HG03378 (cell line): ENCODE results near the gene RNPEPL1.
"Not testable (repeated sequence)": the region's sequence is repeated elsewhere in the genome, so short reads cannot be mapped to it uniquely, and the experiment has no call there.

Experiments used
- ATAC-seq: cut with Tn5 transposase; IDR thresholded peaks from one replicate; pipeline ENCODE4 v1.9.1; 2021; ENCODE audit warnings: mild to moderate bottlenecking, moderate library complexity; ENCODE audit not compliant: unreplicated experiment

RNPEPL1 gene

DNA sequence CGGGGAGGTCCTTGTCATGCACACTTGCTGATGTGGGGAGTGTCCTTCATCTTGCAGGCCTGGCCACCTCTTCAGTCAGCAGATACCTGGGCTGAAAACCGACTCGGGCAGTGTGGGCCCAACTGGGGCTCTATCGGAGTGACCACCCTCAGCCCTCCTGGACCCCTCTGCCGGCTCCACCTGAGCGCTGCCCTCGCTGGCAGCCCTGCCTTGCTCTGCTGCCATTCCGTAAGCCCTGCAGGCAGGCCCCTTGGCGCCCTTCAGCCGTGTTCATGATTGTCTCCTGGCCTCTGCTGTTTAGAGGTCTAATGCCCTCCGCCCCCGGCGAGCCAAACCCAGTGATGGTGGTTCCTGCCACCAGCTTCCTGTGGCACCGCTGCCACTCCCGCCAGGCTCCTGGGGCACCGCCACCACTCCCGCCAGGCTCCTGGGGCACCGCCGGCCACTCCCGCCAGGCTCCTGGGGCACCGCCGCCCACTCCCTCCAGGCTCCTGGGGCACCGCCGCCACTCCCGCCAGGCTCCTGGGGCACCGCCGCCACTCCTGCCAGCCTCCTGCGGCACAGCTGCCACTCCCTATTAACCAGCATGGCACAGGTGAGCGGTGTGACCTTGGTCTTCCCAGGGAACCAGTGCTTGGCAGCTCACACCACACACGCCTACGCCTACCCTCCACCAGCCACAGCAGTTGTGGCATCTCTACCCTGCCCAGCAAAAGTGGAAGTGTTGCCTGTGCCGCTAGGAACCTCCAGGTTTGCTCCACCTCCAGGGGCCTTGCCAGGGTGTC lies 34.2 kb downstream of the RNPEPL1 start:
- no peak for ATAC-seq

DNA sequence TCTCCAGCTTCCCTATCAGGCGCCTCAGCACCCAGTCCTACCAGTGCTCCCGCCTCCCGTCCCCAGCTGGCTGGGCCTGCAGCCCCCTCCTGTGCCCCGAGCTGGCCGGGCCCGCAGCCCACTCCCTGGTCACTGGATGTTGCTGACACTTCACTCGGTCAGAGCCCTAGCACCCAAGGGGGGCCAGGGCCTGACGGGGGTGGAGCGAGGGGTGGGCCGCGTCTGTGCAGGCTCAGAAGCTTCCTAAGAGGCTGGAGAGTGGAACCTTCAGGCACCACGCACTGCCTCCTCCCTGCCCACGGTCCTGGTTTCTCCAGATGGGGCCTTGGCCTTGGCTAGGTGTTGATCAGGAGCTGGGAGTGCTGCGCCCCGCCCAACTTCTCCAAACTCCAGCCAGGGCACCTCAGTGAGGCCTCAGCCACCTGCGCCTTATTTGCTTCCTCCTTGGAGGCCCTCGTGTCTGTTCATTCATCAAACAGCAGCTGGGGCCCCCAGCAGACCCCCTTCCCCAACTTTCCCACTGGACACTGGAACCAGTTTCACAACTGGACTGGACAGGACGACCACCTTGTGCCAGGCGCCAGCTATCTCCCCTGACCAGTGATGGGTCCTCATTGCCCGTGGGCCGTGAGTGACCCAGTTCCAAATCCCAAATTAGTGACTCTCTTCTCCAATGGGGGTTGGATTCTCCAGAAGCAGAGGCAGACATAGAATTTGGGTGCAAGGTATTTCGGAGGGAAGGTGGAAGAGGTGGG lies 35.0 kb downstream of the RNPEPL1 start:
- ATAC-seq, result no peak

DNA sequence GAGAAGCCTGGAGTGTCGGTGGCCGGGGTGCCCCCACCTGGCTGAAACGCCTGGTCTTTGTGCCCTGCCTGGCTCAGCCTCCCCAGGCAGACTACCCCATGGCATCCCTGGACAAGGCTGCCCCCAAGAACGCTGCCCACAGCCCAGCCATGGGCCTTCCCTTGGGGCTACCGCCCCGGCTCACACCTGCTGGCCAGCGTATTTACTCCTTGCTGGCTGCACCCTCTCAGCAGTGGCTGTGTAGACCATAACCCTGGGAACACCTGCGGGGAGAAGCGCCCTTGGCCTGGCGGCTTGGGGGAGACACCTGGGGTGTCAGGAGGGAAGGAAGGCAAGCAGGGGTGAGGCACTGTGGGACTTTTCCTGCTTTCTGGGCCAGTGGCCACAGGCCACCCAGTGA lies 35.6 kb downstream of the RNPEPL1 start:
- no peak for ATAC-seq

DNA sequence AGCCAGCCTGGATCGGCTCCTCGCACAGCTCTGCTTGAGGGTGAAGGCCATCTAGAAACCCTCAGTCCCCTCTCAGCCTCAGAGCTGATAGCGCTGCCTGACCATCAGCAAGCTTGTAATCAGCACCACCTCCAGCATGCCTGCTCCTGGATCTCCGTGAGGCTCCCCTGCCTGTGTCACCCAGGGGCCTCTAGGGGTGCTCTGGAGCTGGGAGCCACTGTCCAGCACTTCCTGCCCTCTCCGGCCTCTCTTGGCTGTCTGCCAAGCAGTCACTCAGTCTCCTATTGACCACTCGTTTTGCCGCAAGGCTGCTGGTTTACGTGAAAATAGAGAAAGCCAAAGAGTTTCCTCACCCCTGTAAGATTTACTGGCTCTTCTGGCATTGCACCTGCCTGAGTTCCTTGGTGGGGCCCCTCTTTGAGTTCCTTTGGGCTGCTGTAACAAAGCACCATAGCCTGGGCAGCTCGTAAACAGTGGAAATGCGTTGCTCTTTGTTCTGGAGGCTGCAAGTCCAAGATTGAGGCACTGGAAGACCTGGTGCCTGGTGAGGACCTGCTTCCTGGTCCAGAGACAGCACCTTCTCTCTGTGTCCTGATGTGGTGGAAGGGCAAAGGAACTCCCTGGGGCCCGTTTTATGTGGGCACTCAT lies 36.1 kb downstream of the RNPEPL1 start:
- no peak for ATAC-seq

DNA sequence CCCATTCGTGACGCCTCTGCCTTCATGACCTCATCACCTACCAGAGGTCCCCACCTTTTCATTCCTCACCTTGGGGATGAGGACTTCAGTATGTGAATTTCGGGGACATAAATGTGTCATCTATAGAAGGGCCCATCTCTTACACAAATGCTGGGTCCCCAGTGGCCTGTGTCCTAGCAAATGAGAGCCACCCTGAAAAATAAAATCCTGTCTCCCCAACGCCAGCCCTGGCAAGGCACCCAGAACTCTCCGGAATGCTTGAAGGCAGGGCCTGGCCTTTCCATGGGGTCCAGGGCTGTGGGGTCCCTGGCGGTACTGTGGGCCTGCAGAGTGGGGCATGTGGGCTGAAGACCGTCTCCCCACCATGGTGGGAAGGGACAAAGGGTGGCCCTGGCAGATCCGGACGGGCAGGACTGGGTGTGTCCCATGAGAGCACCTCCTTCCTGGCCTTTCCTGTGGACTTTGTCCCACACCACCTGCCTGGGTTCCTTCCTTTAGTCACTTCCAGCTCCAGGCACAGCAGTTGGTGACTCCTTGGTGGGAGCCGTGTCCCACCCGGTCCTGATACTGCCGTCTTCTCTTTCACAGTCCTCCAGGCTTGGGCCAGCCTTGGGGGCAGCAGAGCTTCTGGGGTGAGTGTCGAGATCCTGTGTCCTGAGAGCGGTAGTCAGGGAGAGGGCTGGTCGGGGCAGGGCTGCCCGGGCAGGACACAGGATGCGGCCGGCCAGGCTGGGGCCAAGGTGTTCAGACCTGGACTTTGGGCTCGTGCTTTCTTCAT lies 36.8 kb downstream of the RNPEPL1 start:
- no peak for ATAC-seq

DNA sequence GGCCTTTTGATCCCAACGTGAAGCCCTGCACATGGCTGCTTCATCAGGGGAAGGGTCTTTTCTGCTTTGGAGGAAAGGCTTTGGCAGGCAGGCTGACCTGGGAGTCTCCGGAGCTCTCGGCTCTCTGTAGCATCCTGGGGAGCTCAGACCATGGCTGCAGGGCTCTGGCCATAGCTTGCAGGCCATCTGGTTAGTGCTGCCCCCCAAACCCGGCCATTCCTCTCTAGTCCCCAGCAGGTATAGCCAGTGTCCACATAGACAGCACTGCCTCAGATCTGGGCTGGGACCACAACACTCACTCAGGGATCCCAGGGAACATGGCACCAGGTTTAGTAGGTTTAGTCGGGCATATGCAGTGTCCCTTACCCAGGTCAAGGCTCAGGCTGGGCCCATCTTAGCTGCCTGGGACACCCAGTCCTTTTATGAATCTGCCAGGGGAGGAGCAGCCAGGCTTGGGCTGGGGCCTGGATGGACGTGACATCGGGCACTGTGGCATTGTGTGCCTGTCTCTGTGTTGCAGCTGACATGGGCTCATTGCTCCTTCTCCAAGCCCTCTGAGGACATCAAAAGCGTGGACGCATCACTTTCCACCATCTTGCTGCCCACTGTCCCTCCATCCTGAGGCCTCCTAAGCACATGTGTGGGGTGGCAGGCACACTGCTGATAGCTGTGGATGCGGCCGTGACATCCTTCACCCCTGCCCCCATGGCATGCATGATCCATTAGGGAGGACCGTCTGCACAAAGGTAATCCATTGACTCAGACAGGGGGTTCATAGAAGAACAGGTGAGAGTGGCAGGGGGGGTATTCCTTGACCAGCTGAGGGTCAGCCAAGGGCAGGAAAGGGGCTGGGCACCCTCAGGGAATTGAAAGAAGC lies 37.8 kb downstream of the RNPEPL1 start:
- no peak for ATAC-seq

DNA sequence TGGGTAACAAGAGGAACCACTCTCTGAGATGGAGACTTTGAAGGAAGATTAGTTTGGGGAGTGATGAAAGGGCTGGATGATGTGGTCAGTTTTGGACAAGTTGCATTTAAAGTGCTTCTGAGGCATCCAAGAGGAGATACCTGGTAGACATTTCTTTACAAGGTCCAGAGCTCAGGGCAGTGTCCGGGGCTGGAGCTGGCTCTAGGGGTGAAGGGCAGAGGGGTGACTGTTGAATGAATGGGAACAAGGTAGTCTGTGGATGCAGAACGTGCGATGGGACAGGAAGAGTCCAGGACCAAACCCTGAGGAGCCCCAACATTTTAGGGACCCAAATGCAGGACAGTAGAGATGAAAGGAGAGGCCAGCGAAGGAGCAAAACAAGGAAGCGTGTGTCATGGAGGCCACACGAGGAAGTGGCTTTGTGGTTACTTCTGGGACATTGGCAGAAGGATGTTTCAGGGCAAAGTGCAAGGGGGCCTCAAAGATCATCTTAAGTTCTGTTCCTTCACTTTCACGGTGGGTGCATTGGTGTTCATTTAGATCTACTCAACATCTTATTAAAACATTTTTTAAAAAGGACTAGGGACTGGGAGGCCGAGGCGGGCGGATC lies 43.4 kb downstream of the RNPEPL1 start:
- ATAC-seq, result no peak

DNA sequence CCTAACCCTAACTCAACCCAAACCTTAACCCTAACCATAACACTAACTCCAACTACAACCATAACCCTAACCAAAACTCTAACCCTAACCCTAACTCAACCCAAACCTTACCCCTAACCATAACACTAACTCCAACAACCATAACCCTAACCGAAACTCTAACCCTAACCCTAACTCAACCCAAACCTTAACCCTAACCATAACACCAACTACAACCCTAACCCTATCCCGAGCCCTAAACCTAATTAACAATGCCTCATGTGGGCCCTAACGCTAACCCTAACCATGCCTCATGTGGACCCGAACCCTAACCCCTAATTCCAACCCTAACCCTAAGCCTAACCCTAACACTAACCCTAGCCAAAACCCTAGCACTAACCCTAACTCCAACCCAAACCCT lies 45.5 kb downstream of the RNPEPL1 start:
- ATAC-seq, result no peak

DNA sequence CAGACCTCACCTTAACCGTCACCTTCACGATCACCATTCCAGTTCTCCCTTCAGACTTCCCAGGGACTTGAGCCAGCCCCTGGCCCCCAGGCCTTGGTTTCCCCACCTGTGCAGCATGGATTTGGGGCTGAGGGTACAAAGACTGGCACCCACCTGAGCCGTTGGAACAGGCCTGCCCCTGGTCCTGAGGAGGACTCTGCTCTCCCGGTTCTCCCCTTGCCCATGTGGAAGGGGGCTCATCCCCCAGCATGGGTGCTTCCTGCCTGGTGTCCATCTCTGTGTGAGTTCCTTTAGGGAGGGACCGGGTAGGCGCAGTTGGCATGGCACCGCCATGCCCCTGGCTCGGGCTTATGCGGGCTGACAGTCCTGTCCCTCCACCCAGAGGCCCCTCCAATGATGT lies 46.1 kb downstream of the RNPEPL1 start:
- no peak for ATAC-seq

DNA sequence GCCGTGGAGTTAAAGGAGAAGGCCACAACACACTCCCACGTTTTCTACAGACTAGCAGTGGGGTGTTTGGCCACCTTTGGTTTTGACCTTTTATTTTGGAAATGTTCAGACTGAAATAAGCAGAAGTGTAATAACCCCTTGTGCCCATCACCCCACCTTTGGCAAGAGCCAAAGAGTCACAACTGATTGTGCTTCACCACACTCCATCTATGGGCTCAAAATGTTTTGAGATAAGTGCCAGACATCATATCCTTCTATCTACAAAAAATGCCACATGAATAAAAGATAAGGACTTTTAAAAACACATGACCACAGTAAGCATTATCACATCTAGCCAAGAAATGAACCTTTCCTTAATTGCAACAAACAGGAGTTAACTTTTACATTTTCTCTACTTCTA lies 47.1 kb downstream of the RNPEPL1 start:
- ATAC-seq, result no peak

DNA sequence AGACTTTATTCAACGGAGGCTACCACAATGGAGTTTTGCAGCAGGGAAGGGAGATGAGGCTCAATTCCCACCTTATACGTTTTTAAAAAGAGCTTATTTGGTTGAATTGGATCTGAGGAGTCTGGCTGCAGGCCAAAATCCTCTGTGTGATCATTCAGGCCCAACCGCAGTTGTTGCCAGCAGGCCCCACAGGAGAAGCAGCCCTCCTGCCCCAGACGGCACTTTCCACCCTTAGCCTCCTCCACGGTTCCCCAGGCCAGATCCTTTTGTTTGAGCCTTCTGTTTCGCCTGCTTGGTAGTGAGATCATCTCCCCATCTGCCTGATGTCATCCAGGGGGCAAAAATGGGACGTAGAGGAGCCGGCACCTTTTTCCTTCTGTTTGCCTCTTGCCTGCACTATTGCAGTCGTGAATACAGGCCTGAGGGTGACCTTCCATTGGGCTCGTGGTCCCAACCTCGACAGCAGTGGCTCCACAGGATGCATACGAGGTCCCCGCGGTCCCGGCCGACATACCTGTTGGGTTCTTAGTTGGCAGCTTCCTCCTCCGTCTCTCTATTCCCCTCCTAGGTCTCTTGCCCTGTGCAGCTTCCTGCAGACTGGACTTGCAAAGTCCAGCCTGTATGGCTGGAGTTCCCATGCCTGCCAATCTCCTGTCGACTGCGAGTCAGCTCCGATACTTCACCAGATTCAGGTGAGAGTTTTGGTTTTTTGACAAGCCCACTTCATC lies 47.7 kb downstream of the RNPEPL1 start:
- ATAC-seq, result no peak

DNA sequence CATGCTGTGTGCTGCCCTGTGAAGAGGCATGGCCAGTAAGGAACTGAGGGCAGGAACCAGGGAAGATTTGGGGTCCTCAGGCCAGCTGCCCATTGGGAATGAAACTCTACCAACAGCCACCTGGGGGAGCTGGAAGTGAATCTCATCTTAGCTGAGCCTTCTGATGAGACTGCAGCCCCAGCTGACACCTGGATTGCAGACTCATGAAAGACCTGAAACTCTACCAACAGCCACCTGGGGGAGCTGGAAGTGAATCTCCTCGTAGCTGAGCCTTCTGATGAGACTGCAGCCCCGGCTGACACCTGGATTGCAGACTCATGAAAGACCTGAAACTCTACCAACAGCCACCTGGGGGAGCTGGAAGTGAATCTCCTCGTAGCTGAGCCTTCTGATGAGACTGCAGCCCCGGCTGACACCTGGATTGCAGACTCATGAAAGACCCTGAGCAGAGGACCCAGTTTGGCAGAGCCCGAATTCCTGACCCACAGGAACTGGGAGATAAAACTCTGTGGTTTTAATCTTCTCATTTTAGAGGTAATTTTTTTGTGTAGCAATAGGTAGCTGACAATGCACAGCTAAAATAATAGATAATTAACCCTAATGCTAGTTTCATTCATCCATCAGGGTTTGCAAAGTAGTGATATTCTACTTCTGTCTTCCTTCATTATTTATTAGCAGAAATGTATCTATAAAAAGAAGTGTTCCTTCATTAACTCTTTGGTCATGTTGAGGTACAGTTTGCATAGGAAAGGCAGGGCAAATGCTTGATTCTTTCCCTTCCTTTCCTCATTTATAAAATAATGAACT lies 48.8 kb downstream of the RNPEPL1 start:
- ATAC-seq, result not testable (repeated sequence)

DNA sequence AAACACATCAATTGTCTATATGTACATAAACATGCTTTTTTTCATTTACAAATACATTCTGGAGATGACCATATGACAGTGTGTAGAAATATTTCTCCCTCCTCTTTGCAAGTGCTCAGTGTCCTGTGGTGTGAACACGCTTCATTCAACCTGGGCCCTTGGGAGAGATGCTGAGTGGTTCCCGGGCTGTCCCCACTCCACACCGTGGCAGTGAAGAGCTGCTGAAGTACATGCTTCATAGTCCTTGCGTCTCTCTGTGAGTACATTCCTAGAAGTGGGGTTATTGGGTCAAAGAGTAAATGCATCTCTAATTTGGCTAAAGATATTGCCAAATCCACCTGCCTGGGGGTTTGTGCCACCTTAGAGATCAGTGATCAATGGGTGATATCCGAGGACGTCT lies 50.5 kb downstream of the RNPEPL1 start:
- no peak for ATAC-seq

DNA sequence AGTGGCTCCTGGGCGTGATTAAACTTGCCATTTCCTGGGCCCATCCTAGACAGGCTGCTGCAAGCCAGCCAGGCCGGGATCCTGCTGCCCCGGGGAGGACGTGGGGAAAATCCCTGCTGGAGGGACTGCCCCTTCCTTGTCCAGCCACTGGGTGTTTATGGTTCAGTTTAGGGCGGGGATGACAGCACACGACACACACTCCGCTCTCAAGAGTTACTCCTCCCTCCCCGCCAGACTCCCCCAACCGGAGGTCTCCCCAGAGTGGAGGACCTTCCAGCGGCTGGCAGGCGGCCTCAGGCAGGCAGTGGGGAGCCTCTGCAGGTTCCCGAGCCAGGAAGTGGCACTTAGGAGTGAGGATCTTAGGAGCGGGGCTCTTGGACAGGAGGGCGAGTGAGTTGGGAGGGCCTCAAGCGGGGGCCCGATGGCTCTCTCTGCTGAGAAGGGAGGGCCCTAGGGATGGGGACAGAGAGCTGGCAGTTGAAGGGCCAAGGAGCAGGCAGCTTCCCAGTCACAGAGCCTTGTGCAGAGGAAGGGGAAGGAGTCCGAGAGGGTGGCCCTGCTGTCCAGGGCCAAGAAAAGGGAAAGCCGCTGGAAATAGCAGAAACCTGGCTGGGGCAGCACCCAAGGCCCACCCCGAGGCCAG lies 51.3 kb downstream of the RNPEPL1 start:
- no peak for ATAC-seq

DNA sequence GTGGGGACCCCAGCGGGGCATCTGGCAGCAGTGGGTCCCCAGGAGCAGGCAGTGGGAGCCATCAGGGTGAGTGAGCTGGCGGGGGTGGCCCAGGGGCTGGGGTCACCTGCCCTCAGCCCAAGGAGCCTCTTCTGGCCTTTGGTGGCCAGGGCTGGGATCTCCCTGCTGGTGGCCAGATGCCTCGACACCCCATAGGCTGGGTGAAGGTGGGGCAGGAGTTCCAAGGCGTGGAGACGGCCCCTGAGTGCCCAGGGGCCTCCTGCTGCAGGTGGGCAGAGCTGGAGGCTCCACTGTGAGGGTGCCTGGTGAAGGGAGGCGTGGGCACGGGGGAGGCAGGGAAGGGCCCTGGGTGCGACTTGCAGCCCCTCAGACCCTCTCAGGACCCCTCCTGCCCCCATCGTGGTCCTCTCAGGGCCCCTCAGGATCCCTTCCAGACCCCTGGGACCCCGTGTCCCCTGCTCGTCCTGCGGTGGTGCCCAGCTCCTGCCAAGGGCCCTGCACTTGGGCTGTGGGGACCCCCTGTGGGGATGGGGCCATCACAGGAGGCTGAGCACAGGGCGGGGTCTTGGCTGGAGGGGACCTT lies 52.0 kb downstream of the RNPEPL1 start:
- no peak for ATAC-seq

DNA sequence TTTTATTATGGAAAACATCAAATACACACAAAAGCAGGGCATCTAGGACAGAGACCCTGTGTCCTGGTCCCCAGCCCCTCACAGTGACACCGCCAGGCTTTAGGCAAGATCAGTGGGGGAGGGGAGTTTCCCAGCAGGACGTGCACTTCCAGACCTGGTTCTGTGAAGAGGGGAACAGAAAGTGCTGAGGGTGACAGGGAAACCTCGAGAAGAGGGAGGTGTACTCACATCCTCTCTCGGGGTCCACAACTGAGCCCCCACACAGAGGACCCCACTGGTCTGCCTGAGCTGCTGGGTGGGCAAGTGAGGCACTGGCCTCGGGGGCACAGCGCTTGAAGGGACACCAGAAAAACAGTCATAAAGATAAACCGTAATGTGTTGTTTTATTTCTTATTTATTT lies 52.6 kb downstream of the RNPEPL1 start:
- no peak for ATAC-seq

DNA sequence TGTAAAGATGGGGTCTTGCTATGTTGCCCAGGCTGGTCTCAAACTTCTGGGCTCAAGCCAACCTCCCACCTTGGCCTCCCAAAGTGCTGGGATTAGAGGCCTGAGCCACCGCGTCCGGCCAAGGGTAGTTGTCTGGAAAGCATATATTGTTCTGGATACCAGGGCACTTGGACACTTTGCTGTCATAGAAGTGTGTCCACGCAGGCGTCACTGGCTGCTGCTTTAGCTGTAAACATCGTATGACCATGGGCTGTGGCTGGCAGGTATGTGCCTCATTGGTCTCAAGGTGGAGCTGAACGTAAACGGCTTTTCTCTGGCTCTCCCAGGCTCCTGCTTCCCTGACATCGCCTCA lies 53.8 kb downstream of the RNPEPL1 start:
- ATAC-seq, result no peak
